Stimulated activated CD4-positive, alpha-beta T cell treated with anti-CD3 and anti-CD28 coated beads, Interleukin-1b, Interleukin-23, amount 100 ng/mL, for 4 hours (primary cell): ENCODE data around the gene MTMR2.
"Not testable (repeated sequence)": the region's sequence is repeated elsewhere in the genome, so short reads cannot be mapped to it uniquely, and the experiment has no call there.

Experiments
- DNase-seq, 2 donors: peaks; one replicate each; pipeline ENCODE4 v3.0.0-alpha.2; 2020; ENCODE audit warnings: low read depth in 2 of 2

The MTMR2 gene

GRCh38 chr11:95816037-95816436 is 107.9 kb downstream of the MTMR2 start:
- no peak for DNase-seq

DNA sequence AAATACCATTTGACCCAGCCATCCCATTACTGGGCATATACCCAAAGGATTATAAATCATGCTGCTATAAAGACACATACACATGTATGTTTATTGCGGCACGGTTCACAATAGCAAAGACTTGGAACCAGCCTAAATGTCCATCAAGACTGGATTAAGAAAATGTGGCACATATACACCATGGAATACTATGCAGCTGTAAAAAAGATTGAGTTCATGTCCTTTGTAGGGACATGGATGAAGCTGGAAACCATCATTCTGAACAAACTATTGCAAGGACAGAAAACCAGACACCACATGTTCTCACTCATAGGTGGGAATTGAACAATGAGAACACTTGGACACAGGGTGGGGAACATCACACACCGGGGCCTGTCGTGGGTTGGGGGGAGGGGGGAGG is 112.9 kb downstream of the MTMR2 start:
- DNase-seq, result not testable (repeated sequence)

DNA sequence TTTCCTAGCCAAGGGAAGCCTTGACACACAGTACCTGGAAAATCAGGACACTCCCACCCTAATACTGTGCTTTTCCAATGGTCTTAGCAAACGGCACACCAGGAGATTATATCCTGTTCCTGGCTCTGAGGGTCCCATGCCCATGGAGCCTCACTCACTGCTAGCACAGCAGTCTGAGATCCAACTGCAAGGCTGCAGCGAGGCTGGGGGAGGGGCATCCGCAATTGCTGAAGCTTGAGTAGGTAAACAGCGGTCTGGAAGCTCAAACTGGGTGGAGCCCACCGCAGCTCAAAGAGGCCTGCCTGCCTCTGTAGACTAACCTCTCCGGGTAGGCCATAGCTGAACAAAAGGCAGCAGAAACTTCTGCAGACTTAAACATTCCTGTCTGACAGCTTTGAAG is 117.4 kb downstream of the MTMR2 start:
- not testable (repeated sequence) for DNase-seq

- no peak for DNase-seq
Measured at GRCh38 chr11:95805869-95806268, 118.0 kb downstream of the MTMR2 start.

GRCh38 chr11:95803973-95804372 is 119.9 kb downstream of the MTMR2 start:
- DNase-seq, result no peak

GRCh38 chr11:95802806-95803205 is 121.1 kb downstream of the MTMR2 start:
- DNase-seq, result no peak

- DNase-seq, result no peak
Measured at GRCh38 chr11:95800438-95800837, 123.5 kb downstream of the MTMR2 start.

DNA sequence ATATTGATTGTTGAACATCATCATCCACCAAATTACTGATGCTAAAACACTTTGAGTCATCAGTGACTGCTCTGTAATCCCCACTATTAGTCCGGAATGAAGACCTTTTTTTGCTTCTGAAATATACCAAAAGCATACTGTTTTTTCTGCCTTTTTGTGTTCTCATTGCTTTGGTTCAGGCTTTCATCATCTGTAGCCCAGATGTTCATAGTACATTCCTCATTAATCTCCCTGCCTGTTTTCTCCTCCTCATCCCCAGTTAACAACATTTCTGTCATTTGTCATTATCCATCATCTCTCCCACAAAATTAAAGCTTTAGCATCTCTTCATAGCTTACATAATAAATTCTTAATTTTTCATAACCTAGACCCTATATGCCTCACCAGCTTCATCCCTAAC is 124.4 kb downstream of the MTMR2 start:
- no peak for DNase-seq

DNA sequence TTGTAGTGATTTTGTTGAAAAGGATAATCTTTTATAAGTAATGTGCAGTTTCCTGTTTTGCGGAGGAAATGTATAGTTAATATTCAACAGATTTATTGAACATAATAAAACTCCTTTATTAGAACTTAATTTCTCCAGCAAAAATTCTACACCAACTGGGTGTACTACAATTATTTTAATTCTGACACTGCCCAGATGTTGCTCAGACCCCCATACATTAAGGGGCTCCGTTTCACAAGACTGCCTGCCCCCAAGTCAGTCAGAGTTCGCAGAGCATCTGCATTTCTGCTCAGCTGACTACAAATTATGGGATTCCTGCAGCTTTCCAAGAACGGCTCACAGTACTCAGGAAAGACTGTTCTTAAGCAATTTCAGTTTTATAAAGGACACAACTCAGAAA is 127.4 kb downstream of the MTMR2 start:
- DNase-seq, result no peak

DNA sequence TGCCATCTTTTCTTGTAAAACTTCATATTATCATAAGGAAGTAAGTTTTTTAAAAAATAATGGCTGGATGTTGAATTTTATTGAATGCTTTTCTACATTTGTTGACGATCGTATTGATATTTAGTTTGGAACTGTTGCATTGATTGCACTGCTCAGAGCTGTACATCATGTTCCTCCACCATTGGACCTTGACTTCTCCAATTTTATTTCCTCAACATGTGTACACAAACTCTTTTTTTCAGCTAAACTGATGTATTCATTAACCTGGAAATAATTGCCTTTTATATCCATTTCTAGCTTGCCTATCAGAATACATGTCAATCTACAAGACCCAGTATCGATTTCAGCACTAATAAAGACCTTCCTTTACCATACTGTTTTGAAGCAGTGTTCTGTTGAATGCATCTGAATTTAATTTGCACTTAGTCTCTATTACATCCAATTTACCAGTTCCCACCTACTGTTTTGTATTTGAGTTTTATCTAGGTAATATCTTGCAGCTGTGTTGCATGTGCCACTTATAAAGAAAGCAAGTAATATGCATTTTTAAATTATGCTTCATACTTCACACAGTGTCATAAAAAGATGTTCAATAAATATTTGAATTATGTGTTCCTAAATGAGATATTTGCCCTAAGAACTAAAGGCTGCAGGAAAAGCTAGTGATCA is 128.1 kb downstream of the MTMR2 start:
- no peak for DNase-seq

DNA sequence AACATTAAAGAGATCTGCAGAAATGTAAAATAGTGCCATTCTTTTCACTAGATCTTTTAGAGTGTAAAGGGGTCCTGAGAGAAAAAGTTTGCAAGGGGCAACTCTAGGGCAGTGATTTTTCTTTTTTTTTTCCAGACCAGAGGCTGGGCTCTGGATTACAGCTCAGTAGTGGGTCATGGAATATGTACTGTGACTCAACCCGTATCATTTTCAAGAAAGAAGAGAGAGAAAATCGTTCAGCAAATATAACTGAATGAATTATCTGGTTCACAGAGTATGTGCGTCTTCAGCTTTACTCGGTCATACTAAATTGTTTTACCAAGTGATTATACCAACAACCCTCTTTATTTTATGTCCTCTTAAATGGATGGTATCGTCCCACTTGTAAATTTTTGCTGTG is 129.8 kb downstream of the MTMR2 start:
- no peak for DNase-seq

GRCh38 chr11:95793116-95793515 is 130.8 kb downstream of the MTMR2 start:
- no peak for DNase-seq

- DNase-seq, result no peak
Measured at GRCh38 chr11:95792700-95793099, 131.2 kb downstream of the MTMR2 start.

DNA sequence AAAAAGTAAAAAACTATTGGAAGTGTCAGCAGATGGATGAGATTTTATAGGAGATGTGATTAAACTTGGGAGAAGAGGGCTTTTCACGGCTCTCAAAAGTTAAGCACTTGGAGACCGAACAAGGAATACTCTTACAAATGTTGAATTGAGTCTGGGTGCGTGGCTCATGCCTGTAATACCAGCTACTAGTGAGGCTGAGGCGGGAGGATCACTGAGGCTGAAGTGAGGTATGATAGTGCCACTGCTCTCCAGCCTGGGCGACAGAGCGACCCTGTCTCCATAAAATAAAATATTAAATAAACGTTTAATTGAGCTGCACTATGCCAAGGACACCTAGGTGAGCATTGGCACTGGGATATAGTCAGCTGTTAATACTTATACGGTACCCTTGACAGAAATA is 131.7 kb downstream of the MTMR2 start:
- DNase-seq, result no peak

DNA sequence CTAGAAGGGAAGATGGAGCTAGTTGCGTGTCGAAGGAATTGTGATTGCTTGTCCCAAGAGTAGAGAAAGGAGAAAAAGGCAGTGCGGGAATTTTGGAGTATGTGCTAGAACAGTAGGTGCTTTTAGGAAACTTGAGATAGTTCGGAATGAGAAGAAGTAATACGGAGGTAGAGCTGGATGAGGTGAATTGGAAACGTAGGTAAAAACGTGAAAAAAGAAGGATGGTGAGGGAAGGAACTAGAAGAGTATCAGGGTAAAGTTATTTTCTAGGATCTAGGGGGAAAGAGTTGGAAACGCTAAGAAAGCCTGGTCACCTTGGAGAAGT is 132.2 kb downstream of the MTMR2 start:
- no peak for DNase-seq

GRCh38 chr11:95790933-95791708 is 132.8 kb downstream of the MTMR2 start:
- DNase-seq, result peak in 1 of 2 donors; percentile 23

DNA sequence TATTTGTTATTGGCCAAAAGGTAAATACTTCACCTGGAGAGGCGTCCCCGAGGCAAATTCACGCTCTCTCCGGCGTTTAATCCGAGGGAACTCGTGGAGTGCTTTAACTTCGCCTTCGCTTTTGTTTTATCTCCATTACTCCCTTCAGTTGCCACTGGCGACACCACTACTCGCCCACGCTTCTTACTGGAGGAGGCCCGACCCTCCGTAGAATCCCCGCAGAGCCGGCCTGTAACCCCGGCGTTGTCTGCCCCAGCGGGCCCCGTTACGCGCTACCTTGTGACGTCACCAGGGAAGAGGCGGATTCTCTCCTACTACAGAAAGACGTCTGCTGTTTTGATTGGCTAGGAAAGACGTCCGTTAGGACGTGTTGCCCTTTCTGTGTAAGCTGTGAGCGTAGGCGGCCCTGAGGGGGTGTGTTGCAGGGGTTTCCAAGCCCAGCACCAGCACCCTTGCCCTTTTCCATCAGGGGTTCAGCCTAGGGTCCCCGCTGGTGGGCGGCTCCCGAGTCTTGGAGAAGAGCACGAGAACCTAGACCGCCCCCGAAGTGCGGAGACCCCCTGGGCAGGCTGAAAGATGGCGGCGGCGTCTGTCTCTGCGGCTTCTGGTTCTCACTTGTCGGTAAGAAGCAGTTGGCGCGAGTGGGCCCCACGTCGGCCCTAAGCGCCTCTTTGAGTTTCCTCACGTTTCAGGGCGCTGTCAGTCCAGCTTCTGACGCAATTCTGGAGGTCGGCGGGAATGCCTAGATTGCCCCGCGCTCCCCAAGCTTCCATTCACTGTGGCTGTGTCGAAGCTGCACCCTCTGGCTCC is 133.6 kb downstream of the MTMR2 start, which contains the start of gene CEP57:
CEP57 (plus strand) TSS at position 376 of the 810 bp plus-strand sequence; CDS start at position 577, 201 bp downstream.
- DNase-seq, result peak; percentile 81 to 93

DNA sequence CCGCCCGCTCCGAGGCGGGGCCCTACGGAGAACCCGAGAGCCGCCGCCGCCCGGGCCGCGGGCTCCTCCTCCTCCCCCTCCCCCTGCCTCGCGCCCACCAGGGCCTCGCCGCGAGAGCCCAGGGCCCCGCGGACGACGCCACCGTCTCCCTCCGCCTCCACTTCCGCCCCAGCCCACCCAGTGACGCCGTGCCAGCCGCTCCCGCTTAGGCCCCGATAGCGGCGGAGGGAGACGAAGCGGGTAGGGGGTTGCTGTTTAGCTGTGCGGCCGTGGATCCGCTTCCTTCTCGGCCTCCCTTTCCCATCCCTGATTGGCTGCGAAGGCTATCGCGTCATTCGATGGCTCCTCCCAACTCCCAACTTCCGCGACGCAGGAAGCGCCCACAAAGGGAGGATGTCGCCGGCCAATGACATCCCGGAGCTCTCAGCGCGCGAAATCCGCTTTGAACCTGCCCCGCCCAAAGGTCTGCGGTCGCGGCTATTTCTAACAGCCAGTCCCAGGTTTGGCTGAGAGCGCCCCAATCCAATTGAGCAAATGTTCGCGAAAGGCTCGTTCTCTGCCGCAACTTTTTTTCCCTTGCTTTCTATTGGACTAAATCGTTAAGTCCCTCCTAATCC is 134.3 kb downstream of the MTMR2 start, which contains the start of gene FAM76B:
FAM76B (minus strand) TSS at position 277 of the 617 bp plus-strand sequence. CDS start 304 bp downstream, outside the sequence.
- peak; percentile 85 to 94 for DNase-seq

DNA sequence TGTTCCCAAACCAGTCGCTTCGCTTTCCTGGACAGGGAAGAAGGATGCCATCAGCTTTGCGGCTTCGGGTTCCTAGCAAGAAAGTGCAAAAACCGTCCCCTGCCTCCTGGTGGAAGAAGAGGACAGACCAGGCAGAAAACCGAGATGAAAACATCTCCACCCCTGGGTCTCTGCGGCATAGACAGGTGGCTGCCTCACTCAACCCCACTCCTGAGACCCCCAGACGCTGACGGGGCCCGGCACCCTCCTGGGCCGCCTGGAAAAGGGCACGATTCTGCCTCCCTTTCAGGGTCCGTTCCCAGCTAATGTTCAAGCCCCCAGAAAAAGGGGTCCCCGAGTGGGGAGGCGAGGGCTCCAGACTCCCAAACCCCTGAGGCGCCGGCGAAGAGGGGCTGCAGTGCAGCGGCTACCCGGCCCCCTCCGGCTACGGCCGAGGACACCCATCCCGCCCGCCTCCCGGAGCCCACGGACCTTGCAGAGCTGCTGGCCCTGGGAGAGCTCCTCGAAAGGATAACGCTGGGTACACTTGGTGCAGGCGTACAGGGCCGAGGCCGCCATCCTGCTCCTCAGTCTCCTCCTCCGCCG is 134.9 kb downstream of the MTMR2 start:
- no peak for DNase-seq
